ENCODE data around the gene TMOD1. TPM values are rescaled to one million over a fixed set of nuclear protein-coding genes. Genes with fewer than 3 reads are reported as not detected.
A peak's percentile ranks its signal among the peaks of the same experiment; 100 is the strongest.

Gene TMOD1
- total RNA-seq, 3 donors from 2014 or later: 10.4 to 15.4 (median 13.9) TPM

GRCh38 chr9:97507428-97507984 lies 6.0 kb downstream of the TMOD1 start:
- no peaks in the 10 kb centered on the region for H3K4me1 ChIP-seq
- no peak for DNase-seq (ENCODE audit: low spot score in 2 of 2)
- intact Hi-C loops (cut with DNase I; ENCODE audit: low total_unique reads): no loop called here
- H3K4me3 ChIP-seq: no peak overlapping the region
- no peaks in the 10 kb centered on the region for H3K27me3 ChIP-seq
- no peaks in the 10 kb centered on the region for H3K36me3 ChIP-seq
- TF ChIP-seq POLR2AphosphoS5 (IDR thresholded peaks at IDR 0.05) (no peak), POLR2A (IDR thresholded peaks at IDR 0.05) (no peak), CTCF (IDR thresholded peaks at IDR 0.05) (no peak)
- H3K9me3 ChIP-seq: no peaks in the 10 kb centered on the region
- no peak overlapping the region for H3K27ac ChIP-seq

- H3K9me3 ChIP-seq: no peaks in the 10 kb centered on the region
- no peak for DNase-seq (ENCODE audit: low spot score in 2 of 2)
- TF ChIP-seq POLR2A (IDR thresholded peaks at IDR 0.05) (no peak), CTCF (IDR thresholded peaks at IDR 0.05) (no peak), POLR2AphosphoS5 (IDR thresholded peaks at IDR 0.05) (no peak)
- intact Hi-C loops (cut with DNase I; ENCODE audit: low total_unique reads): no loop called here
- no peak overlapping the region for H3K4me3 ChIP-seq
- H3K4me1 ChIP-seq: no peaks in the 10 kb centered on the region
- no peak overlapping the region for H3K27ac ChIP-seq
- no peaks in the 10 kb centered on the region for H3K36me3 ChIP-seq
- H3K27me3 ChIP-seq: no peaks in the 10 kb centered on the region
These were observed 7.4 kb downstream of the TMOD1 start for GRCh38 chr9:97508852-97509251.

- no peak overlapping the region for H3K4me3 ChIP-seq
- peak overlapping the region in 1 of 2 donors; percentile 32 for H3K27ac ChIP-seq
- intact Hi-C loops (cut with DNase I; ENCODE audit: low total_unique reads): no loop called here
These were observed 9.6 kb downstream of the TMOD1 start for GRCh38 chr9:97510797-97511654.

GRCh38 chr9:97511655-97512427 lies 10.4 kb downstream of the TMOD1 start:
- intact Hi-C loops (cut with DNase I; ENCODE audit: low total_unique reads): no loop called here
- Histone ChIP-seq H3K4me3 (no peak overlapping the region), H3K27ac (peak overlapping the region in 1 of 2 donors; percentile 32), H3K4me1 (no peaks in the 10 kb centered on the region), H3K36me3 (no peaks in the 10 kb centered on the region), H3K27me3 (no peaks in the 10 kb centered on the region), H3K9me3 (no peaks in the 10 kb centered on the region)
- TF ChIP-seq POLR2A (IDR thresholded peaks at IDR 0.05) (no peak), POLR2AphosphoS5 (IDR thresholded peaks at IDR 0.05) (no peak), CTCF (IDR thresholded peaks at IDR 0.05) (no peak)
- DNase-seq (ENCODE audit: low spot score in 2 of 2): no peak

More at GRCh38 chr9:97510797-97511654, 9.6 kb downstream of the TMOD1 start:
- Histone ChIP-seq H3K9me3 (no peaks in the 10 kb centered on the region), H3K27me3 (no peaks in the 10 kb centered on the region), H3K4me1 (no peaks in the 10 kb centered on the region), H3K36me3 (no peaks in the 10 kb centered on the region)
- no peak for DNase-seq (ENCODE audit: low spot score in 2 of 2)
- TF ChIP-seq CTCF (IDR thresholded peaks at IDR 0.05): no peak
- TF ChIP-seq POLR2AphosphoS5 (IDR thresholded peaks at IDR 0.05): no peak
- TF ChIP-seq POLR2A (IDR thresholded peaks at IDR 0.05): no peak

Data from breast epithelium (tissue), 4 donors.